MV-4-11 (cell line): Measurements from ENCODE around the gene RNF167.
A peak's percentile ranks its signal among the peaks of the same experiment; 100 is the strongest.

ENCODE experiments used
- DNase-seq: peaks from one replicate; lab custom pipeline; 2025; lab: John Stamatoyannopoulos, UW

Gene RNF167

DNA sequence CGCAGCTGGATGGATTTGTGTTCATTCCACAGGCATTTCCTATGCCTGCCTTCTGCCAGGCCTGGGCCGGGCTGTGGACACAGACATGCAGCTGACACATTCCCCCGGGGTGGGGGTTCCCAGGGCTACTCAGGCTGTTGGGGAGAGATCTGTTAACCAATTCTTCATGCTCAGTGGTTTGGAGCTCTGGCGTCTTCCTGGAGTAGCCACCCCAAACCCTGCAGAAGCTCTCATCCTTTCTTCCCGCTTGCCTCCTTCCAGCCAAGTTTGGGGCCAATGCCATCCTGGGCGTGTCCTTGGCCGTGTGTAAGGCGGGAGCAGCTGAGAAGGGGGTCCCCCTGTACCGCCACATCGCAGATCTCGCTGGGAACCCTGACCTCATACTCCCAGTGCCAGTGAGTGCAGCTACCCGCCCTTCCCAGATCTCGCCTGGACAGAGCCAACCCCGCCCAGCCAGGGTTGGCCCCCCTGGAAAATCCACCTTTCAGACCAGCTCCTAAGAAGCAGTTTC, 13.4 kb downstream of the RNF167 start:
- DNase-seq: no peak

DNA sequence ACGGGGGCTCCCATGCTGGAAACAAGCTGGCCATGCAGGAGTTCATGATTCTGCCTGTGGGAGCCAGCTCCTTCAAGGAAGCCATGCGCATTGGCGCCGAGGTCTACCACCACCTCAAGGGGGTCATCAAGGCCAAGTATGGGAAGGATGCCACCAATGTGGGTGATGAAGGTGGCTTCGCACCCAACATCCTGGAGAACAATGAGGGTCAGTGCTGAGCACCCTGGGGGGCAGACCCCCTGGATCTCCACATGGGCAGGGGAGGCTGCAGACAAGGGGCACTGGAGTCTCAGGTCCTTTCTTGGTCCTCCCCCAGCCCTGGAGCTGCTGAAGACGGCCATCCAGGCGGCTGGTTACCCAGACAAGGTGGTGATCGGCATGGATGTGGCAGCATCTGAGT, 15.0 kb downstream of the RNF167 start:
- no peak for DNase-seq

DNA sequence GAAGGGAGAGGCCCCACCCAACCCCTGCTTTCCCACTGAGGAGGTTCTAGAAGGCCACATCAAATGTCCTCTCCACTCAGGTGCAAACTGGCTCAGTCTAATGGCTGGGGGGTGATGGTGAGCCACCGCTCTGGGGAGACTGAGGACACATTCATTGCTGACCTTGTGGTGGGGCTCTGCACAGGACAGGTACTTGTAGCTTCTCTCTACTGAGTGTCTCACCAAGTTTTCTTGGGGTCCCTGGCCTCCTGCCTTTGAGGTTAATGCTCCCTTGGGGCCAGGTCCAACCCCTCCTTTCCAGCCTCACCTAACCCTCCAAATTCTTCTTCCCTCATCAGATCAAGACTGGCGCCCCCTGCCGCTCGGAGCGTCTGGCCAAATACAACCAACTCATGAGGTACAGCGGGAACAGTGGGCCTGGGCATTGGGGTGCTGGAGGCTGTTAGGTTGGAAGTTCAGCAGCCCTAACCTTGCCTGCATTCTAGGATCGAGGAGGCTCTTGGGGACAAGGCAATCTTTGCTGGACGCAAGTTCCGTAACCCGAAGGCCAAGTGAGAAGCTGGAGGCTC, 16.5 kb downstream of the RNF167 start:
- no peak for DNase-seq

DNA sequence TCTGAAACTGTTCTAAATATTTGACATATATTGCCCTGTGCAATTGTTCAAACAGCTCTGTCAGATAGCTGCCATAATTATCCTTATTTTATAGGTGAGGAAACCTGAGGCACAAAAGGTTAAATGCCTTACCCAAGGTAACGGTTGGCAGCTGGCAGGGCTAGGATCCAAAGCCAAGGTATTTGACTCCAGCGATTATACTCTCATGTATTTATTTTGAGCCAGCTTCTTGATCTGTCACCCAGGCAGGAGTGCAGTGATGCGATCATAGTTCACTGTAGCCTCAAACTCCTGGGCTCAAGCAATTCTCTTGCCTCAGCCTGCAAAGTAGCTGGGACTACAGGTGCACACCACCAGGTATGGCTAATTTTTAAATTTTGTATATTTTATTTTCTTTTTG, 18.0 kb downstream of the RNF167 start:
- DNase-seq: no peak

DNA sequence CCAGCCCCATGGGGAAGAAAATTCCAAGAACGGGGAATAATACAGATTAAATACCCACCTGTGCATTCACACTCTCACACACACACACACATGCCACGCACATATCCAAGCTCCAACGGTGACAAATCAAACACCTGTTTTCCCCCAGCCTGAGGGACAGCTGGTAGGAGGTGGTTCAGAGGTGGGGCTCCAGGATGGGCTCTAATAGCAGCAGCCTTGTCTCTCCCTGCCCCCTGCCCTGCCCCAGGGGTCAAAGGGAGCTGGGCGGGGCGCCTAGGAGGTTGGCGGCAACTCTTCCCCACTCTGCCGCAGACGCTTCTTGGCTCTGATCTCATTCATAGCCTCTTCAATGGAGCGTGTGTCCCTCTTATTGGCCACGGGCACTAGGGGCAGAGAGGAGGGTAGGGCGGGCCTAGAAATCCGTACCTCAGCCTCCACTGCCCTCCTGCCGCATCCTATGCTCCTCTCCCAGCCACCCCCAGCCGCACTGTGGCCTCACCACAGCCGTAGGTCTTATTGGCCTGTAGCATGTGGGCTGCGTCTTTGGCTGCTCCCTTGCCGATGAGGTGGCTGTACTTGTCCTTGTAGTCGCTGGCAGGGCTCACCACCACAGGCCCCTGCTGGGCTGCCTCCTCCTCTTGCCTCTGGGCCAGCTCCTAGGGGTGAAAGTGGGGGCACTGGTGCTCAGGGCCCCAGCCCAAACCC, 19.3 kb downstream of the RNF167 start:
- DNase-seq: no peak

DNA sequence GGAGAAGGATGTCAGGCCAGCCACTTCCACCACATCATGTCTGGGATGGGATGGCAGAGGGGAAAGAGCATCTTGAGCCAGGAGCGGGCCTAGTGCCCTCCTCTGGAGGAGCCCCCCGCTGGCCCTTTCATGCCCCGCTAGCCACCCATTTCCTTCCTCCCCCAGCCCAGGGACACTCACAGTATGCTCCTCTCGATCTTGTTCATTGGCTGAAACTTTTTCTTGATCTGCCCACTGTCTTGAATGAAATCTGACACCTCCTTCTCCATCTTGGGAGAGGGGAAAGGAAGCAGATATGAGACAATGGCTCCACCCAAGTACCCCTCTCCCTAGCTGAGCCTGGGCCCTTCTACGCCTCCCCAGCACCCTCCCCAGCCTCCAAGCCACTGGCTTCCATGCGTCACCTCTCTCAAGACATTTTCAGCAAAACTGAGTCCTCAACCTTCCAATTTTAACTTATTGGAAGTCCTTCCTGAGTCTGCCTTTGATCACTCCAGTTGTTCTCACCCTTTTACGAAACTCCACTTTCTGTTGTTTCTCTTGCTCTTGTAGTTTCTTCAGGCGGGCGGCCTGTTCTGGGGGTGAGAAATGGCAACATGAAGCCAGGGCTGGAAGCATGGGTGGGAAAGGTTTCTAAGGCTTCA, 20.3 kb downstream of the RNF167 start:
- no peak for DNase-seq

DNA sequence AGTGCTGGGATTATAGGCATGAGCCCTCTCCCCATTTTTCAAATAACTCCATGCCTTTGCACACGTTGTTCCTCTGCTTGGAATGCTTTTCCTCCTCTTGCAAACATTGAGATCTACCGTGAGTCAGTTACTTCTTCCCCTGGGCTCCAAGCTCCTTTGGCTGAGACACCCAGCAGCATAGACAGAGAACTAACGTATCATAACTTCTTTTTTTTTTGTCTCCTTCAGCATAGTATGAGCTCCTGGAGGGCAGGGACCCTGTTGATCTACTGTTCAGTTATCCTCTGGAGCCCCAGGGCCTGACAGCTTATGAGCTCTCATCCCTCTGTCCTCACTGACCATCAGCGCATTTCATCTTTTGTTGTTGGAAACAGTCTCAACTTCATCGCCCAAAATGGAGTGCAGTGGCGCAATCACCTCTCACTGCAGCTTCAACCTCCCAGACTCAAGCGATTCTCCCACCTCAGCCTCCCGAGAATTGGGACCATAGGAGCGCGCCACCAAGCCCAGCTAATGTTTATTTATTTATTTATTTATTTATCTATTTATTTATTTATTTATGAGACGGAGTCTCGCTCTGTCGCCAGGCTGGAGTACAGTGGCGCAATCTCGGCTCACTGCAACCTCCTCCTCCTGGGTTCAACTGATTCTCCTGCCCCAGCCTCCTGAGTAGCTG, 25.4 kb downstream of the RNF167 start:
- no peak for DNase-seq

DNA sequence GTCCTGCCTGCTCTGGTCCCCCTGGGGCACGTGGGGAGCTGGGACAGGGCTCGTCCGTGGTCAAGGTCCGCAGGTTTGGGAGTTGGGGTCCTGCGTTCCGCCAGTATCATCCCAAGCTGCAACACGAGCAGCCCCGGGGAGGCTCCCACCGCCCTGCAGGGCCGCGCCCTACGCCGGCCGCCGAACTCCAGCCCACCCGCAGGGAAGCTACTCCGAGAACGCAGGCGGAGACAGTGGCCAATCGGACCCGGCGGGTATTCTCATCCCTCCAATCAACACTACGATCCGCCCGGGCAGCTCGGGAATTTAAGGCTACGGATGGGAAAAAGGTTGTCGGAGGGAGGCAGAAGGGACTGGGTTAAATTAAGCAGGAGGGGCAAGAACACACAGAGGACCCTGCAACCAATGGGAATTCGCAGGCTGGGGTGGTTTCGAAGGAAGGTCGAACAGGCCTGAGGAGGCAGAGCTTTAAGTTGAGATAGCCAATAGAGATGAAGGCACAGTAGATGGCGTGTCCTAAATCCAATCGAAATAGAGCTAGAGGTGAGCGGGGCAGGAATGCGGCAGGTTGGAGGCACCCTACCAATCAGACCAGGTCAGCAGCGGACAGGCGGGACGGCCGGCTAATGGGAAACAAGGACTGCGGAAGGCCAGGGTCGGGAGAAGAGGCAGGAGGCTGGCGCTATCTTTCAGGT, 26.9 kb downstream of the RNF167 start:
- peak; percentile 100 for DNase-seq

DNA sequence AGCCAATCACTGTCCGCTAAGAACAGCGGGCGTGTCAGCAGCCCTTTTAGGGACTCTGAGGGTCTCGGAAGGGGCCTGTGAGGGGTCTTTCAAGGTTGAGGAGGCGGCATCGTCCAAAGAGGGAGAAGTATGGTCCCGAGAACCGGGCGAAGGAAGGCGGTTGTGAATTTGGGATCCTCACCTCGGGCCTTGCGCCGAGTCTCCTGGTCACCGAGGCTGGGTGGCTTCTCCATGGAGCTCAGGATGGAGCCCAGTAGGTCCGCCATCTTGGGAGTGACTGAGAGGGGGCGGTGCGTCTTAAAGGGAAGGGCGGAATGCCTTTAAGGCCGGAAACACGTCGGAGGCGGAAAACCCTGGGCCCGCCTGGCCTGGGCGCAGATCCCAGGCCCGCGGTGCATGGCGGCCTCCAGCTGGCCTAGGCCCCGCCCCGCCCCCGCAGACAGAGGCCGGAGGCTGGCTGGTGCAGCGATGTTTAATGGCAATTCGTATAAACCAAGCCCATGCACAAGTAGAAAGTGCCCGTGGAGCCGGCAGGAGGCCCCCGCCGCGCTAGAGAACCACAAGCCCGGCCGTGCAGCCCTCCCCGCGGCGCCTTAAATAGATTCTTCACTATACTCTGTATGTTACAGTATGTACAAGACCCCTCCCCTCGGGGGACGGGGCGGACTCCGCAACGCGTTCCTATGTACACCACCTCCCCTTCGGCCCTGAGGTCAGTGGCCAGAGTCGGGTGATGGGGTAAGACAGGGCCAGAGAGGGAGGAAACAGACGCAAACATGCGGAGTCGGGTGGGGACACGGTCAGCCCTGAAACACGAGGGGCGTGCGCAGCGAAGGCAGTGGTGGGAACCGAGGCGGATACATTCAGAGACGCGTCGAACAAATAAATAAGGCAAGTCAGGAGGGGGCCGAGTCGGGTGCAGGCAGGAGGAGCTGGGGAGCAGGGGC, 27.7 kb downstream of the RNF167 start, which contains the start of gene SPAG7:
Gene SPAG7 (minus strand): TSS at position 279 of the 947 bp plus-strand sequence. CDS start 13 bp downstream, at position 266.
- DNase-seq: peak; percentile 93

DNA sequence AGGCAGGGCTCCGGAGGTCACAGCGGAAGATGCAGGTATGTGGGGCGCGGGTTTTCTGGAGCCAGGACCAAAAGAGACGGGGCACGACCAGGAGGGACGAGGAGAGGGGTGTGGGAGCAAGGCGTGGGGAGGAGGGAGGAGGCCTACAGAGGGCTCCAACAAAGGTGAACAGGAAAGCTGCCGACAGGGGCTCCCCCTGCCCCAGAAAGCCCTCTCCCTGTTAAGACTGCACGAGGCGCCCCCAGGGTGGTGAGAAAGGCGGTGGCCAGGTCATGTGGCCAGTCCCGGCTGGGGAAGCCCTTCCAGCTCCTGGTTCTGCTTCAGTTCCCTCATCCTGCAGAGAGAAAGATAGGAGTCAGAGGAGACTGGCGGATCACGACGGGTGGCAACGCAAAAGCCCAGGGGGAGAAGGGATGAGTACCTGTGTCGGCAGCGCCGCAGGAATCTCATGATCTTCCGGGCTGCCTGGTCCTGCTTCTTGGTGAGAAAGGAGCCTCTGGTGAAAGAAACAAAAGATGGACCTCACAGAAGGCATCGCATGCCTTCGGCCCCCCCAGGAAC, 28.5 kb downstream of the RNF167 start:
- no peak for DNase-seq

DNA sequence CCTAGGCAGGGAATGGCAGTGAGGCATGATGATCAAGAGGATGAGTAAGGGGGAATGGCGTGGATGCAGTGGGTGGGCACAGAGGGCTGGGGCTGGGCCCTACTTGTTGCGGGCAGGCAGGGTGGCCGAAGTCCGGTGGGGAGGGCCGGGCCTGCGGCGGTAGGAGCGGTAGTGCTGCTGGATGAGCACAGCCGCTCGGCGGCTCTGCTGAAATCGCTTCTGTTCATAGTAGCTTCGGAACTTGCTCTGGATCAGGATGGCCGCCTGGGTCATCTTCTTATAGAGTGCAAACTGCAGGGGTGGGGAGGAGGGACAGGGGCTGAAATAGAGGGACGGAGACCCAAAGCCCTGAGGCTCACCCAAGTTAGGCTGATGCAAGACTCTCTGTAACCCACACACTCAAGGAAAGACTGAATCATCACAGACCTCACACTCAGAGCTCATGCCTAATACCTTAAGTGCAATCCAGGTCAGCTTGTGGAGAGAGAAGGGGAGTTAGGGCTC, 29.0 kb downstream of the RNF167 start:
- DNase-seq: peak; percentile 85

DNA sequence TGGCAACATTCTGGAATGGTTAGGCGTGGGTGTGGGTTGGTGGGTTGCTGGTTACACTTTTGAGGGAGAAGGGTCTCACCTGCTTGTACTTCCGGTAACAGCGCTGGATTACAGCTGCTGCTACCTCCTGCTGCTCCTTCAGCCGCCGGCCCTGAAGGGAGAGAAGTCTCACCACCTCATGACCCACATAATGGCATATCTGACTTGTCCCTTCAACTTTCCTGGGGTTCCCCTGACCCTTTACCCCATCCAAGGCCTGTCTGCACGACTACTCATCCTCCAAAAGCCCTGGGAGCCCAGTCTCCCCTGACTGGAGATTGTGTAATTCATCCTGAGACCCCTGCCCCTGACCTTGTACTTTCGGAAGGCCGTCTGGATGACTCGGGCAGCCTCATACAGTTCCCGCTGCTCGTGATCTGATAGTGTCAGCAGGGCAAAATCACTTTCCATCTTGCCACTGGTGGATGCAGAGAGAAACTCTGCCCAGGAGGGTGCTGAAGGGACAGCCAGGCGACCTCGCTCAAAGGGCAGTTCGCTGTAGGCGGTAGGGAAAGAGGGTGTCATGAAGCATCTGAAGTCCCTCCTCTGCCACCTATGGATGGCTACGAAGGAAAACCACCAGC, 29.6 kb downstream of the RNF167 start:
- DNase-seq: peak; percentile 15

DNA sequence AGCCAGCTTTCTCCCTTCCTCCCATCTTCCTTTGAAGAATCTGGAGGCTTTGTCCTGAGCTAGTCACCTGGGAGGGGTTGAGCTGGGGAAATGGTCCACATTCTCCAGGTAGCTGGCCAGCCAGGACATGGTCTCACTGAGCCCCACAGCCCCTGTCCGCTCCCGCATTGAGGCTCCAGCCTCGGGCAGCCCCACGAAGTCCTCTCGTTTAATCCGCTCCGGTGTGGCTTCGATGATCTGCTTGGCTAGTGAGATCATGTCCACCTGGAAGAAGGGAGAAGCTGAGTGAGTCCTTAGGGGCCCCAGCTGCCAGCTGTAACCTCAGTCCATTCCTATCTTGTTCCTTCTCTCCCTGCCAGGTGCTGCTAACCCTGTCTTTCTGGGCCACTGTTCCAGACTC, 30.2 kb downstream of the RNF167 start:
- no peak for DNase-seq

DNA sequence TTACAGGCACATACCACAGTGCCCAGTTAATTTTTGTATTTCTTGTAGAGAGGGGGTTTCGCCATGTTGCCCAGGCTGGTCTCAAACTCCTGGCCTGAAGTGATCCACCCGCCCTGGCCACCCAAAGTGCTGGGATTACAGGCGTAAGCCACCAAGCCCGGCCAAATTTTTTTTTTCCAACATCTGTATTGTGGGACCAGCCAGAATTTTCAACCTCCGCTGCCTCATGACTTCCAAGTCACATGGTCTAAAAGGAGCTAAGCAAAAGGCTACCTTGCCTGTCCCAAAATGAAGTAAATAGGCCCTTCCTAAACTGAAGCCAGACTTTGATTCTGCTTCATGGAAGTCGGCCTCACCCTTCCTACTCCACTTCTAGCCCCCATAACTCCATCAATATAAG, 31.8 kb downstream of the RNF167 start:
- DNase-seq: no peak

DNA sequence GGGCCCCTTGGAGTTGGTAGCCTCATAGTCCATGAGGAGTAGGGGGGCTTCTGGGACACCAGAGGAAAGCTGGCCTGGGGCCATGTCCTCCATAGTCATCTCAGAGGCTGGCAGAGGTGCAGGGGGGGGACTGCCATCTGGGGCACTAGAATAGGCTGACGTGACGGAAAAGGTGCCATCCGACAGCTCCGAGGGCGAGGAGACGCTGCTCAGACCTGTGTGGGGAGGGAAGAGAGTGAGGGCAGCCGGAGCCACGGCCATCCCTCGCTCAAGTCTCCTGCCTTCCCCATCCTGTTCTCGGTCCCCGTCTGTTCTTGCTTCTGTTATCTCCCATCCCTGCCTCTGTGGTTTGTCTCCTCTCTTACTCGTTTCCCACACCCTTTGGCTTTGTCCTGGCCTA, 32.3 kb downstream of the RNF167 start:
- no peak for DNase-seq

DNA sequence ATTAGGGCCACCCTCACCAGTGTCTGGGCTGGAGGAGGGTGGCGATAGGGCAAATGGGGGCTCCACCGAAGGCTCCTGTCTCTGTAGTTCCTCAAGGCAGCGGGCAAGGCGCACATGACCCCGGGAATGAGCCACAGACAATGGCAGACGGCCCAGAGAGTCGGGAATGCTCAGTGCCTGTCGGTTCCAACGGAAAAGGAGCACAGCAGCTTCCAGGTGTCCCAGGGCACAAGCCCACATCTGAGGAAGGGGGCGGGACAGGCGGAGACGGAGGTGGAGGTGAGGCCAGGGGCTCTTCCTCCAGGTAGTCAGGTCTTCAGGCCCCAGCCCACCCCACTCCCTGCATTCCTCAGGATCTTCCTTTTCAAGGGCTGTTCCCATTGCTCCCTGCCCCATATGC, 32.7 kb downstream of the RNF167 start:
- DNase-seq: no peak

DNA sequence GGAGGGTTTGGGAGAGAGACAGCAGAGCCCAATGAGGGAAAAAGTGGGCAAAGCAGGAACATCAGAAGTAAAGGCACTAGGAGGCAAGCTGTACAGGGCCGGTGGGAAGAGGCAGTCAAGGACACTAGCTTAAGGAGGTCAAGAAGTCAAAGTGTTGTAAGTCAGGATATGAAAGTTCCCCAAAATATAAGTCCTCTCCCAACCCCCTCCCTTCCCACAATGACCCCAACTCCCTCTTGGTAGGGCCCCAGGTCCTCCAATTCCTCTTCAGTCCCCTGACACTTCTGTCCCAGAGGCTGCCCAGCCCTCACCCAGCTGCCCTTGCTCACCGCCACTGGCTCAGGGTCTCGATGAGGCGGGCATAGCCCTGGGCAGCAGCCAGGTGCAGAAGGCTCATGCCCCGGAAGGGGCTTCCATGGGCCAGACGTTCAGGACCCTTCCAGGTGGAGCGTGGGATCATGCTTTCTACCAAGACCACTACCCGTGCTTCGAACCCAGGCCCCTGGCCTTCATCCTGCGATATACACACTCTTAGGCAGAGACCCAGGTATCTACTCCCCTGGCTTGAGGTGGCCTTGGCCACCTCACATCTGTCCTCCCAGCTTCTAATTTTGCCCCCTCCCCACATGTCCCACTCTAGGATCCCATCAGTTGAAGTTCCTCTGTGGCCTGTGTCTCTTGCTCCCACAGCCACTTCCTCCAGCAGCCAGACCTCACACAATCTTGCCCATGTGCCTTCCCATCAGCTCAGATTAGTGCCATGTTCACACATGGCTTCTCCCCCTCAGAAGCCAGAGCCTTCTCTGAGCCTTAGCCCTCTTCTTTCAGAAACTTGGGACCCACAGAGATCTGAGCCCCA, 33.4 kb downstream of the RNF167 start:
- peak; percentile 79 for DNase-seq

DNA sequence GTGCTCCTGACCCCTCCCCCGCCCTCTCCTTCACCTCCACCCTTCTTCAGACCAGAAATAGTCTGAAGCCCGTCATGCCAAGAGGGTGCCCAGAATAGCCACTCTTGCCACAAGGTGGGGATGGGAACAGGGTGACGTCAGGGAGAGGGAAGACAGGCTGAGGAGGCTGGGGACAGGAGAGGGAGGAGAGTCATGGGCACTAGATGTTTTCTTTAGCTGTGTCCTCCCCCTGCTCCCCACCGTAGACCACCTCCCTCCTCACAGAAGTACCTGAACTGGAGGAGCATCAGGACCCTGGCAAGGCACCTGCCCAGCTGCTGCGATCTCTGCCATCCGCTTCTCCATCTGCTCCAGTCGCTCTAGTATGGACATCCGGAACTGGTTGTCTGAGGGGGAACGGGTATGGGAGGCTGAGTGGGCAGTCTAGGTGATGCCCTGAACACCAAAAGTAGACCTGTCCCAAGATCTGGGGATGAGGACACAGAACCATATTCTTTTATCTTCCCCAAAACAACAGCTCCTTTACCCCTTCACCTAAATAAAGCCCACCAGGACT, 34.1 kb downstream of the RNF167 start:
- DNase-seq: no peak

DNA sequence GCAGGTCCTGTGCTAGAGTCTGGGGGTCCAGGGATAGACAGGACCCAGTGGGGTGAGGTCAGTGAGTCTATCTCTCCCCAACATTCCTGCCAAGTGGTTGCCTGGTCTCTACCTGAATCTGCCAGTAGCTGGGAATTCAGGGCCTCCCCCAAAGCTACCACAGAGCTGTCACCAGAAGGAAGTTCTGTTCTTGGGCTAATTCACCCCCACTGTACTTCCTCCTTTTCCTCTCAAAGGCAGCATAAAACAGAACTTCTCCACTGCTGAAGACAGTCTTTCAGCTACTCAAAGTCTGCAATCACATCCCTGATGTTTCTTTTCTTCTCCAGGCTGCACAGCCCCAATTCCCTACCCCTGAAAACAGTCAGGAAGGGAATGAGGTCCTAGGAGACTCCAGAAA, 38.7 kb downstream of the RNF167 start:
- DNase-seq: peak; percentile 74
